GM18508 (cell line): ENCODE measurements around the gene PAQR4.

Source experiments
- ATAC-seq: cut with Tn5 transposase; IDR thresholded peaks from one replicate; pipeline ENCODE4 v1.9.1; 2021; ENCODE audit warnings: moderate number of reproducible peaks; ENCODE audit not compliant: insufficient read depth, unreplicated experiment

Gene PAQR4

GRCh38 chr16:3019594-3020246 lies 50.6 kb downstream of the PAQR4 start:
- ATAC-seq = no peak

- ATAC-seq = no peak
Observed at GRCh38 chr16:3020247-3020603, 51.1 kb downstream of the PAQR4 start, which contains the start of gene TNFRSF12A. TNFRSF12A (plus strand) TSS chr16:3020368; CDS start chr16:3020398, 30 bp downstream.

DNA sequence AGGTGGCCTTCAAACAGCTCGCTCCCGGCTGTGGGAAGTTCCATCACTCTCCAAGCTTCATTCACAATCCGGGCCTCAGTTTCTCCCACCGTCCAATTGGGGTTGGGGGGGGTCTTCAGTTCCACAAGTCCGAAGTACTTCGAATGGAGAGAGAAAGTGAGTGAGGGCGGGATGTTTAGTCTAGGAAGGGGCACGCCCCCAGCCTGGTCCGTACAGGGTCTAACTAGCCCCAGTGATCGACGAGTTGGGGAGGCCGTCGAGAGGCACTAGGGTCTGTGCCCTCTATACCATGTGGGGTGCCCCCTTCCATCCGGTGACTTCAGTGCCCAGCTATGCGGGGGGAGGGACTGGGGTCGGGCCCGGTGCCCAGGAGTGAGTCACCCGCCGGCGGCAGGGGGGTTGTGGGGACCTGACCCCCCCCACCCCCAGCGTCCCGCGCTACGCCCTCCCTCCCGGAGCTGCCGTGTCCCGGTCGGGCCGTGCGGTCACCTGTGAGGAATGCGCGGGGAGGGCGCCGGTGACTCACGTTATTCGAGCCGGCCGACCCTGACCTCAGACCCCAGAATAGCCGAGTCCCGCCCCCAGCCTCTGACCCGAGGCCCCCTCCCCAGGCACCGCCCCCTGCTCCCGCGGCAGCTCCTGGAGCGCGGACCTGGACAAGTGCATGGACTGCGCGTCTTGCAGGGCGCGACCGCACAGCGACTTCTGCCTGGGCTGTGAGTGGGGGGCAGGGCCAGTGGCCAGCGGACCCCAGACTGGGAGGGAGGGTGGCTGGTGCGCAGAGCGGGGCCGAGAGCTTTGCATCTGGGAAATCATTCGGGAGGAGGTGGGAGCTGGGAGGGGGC lies 51.7 kb downstream of the PAQR4 start:
- no peak for ATAC-seq

GRCh38 chr16:3021449-3022207 lies 52.5 kb downstream of the PAQR4 start:
- no peak for ATAC-seq

GRCh38 chr16:3022208-3022683 lies 53.1 kb downstream of the PAQR4 start:
- ATAC-seq = no peak

DNA sequence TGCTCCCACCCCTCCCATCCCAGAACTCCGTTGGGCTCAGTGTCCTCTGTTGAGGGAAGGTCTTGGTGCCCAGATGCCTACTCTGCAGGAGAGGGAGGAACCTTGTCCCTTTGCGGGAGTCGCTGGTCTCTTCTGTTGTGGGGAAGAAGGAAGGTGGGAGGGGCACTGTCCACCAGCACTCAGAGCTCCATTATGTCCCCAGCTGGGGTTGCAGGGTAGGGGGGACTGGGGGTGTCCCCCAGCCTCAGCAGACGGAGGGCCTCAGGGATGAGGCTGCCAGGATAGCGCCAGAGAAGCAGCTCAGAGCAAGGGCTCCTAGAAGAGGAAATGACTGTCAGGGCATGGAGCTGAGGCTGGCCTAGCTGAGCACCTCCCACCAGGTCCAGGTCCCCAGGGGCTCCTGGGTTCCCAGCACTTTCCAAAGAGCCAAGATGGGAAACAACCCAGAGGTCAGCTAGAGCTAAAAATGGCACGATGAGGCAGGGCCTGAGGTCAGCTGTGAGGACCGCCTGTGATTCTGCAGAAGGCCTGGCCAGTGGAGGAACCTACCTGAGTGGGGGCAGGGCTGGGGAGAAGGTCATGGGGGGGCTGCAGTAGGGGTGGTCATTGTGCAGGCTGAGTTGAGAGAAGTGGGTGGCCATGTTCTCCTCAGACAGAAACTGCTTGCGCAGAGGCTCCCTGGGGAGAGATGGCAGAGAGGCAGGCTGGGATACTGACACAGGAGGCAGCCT lies 53.7 kb downstream of the PAQR4 start:
- ATAC-seq = no peak
